Mesenchymal stem cell (in vitro differentiated cells and primary cell): ENCODE data around the gene IFIT3.

Experiments used
- DNase-seq: peaks from one replicate; pipeline ENCODE4 v3.0.0-alpha.2; 2013
- H2AFZ ChIP-seq: one replicate; pipeline ENCODE4 v1.6.1; 2013; ENCODE audit warnings: low read depth, mild to moderate bottlenecking, control low read depth, inconsistent platforms, low read length, moderate library complexity
- H2AK5ac ChIP-seq: 2 replicates; pipeline ENCODE4 v1.6.1; 2013; ENCODE audit warnings: low read length, moderate library complexity, mild to moderate bottlenecking, inconsistent platforms; ENCODE audit not compliant: severe bottlenecking
- H2BK120ac ChIP-seq: one replicate; pipeline ENCODE4 v1.6.1; 2013; ENCODE audit warnings: low read depth, mild to moderate bottlenecking, inconsistent platforms, low read length, moderate library complexity
- H2BK12ac ChIP-seq, 2 experiments: one replicate each; pipeline ENCODE4 v1.6.1; 2013; ENCODE audit warnings: inconsistent platforms in 2 of 2, low read length in 2 of 2, mild to moderate bottlenecking in 2 of 2, moderate library complexity in 2 of 2, control low read depth in 1 of 2
- H2BK15ac ChIP-seq: one replicate; pipeline ENCODE4 v1.6.1; 2013; ENCODE audit warnings: mild to moderate bottlenecking, low read depth, inconsistent platforms; ENCODE audit not compliant: poor library complexity, severe bottlenecking
- H2BK5ac ChIP-seq: 2 replicates; pipeline ENCODE4 v1.6.1; 2013; ENCODE audit warnings: low read depth, mild to moderate bottlenecking, low read length, control low read depth, inconsistent platforms; ENCODE audit not compliant: poor library complexity, severe bottlenecking
- H3K14ac ChIP-seq, 2 experiments: one replicate each; pipeline ENCODE4 v1.6.1; 2013; ENCODE audit warnings: inconsistent platforms in 2 of 2, low read length in 2 of 2, control low read depth in 1 of 2, mild to moderate bottlenecking in 1 of 2, moderate library complexity in 1 of 2
- H3K18ac ChIP-seq, 2 experiments: one replicate each; pipeline ENCODE4 v1.6.1; 2013; ENCODE audit warnings: inconsistent platforms in 2 of 2, low read length in 2 of 2, control low read depth in 1 of 2, low read depth in 1 of 2, mild to moderate bottlenecking in 1 of 2
- H3K23ac ChIP-seq, 2 experiments: one replicate each; pipeline ENCODE4 v1.6.1; 2013; ENCODE audit warnings: inconsistent platforms in 2 of 2, low read length in 2 of 2, mild to moderate bottlenecking in 2 of 2, moderate library complexity in 2 of 2, control low read depth in 1 of 2
- H3K27ac ChIP-seq: 2 replicates; pipeline ENCODE4 v1.5.1; 2013; ENCODE audit warnings: mild to moderate bottlenecking, moderate library complexity, low read length, control low read depth, inconsistent platforms; ENCODE audit not compliant: poor library complexity, severe bottlenecking
- H3K27me3 ChIP-seq, 2 experiments: 2 replicates each; pipeline versions ENCODE4 v1.6.1 to v1.7.0; 2013; ENCODE audit warnings: low read length in 2 of 2, mild to moderate bottlenecking in 2 of 2, moderate library complexity in 2 of 2, control low read depth in 1 of 2, inconsistent platforms in 1 of 2; ENCODE audit not compliant: control insufficient read depth in 1 of 2, insufficient read depth in 1 of 2
- H3K36me3 ChIP-seq, 2 experiments: 2 replicates each; pipeline versions ENCODE4 v1.6.1 to v1.7.0; 2013; ENCODE audit warnings: low read length in 2 of 2, control low read depth in 1 of 2, inconsistent platforms in 1 of 2, low read depth in 1 of 2, mild to moderate bottlenecking in 1 of 2; ENCODE audit not compliant: insufficient read depth in 2 of 2, control insufficient read depth in 1 of 2
- H3K4ac ChIP-seq, 2 experiments: one replicate each; pipeline ENCODE4 v1.6.1; 2013; ENCODE audit warnings: inconsistent platforms in 2 of 2, low read length in 2 of 2, mild to moderate bottlenecking in 2 of 2, moderate library complexity in 2 of 2, control low read depth in 1 of 2, low read depth in 1 of 2
- H3K4me1 ChIP-seq: 2 replicates; pipeline ENCODE4 v1.6.1; 2013; ENCODE audit warnings: low read depth, low read length, control low read depth; ENCODE audit not compliant: control insufficient read depth, insufficient read depth
- H3K4me2 ChIP-seq: 2 replicates; pipeline ENCODE4 v1.6.1; 2013; ENCODE audit warnings: low read length, mild to moderate bottlenecking, inconsistent platforms; ENCODE audit not compliant: poor library complexity, severe bottlenecking
- H3K4me3 ChIP-seq, 2 experiments: 2 replicates each; pipeline versions ENCODE4 v1.5.1 to v1.7.0; 2013; ENCODE audit warnings: low read length in 2 of 2, mild to moderate bottlenecking in 2 of 2, control low read depth in 1 of 2, low read depth in 1 of 2; ENCODE audit not compliant: insufficient read depth in 1 of 2
- H3K79me1 ChIP-seq: replicated peaks from 2 replicates; pipeline ENCODE4 v1.6.1; 2013; ENCODE audit warnings: mild to moderate bottlenecking, control low read depth, low read length, inconsistent platforms; ENCODE audit not compliant: poor library complexity, severe bottlenecking
- H3K9ac ChIP-seq: 2 replicates; pipeline ENCODE4 v1.7.0; 2013; ENCODE audit warnings: mild to moderate bottlenecking, low read length, moderate library complexity
- H3K9me3 ChIP-seq: 2 replicates; pipeline ENCODE4 v1.7.0; 2013; ENCODE audit warnings: mild to moderate bottlenecking, low read length; ENCODE audit not compliant: control insufficient read depth
- H4K8ac ChIP-seq: one replicate; pipeline ENCODE4 v1.6.1; 2013; ENCODE audit warnings: inconsistent platforms, mild to moderate bottlenecking, low read length, moderate library complexity
- H4K91ac ChIP-seq: one replicate; pipeline ENCODE4 v1.6.1; 2013; ENCODE audit warnings: mild to moderate bottlenecking, low read length, inconsistent platforms
- WGBS: methylation state at CpG from one replicate; pipeline ENCODE4 v1.1.7; 2013; ENCODE audit warnings: mixed read lengths; 5-methylcytosine and 5-hydroxymethylcytosine counted together

IFIT3 gene

DNA sequence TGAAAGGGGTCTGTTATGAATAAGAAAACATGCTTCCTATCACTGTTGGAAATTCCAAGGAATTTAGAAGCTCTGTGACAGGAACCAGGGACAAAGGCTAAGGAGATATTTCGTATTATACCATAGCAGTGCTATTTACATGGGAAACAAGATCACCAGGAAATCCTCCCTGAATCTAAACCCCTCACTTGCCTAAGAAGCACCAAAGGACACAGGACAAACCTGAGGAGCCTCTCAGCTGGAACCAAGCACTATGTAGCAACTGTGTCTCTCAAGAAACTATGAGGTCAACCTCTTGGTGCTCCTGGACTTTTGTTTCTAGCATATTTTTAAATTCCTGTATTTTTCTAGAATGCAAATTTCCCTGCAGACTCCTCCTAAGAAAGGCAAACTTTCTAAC lies 29.3 kb downstream of the IFIT3 start:
- peaks cover 4% of the 10 kb centered on the region for H3K4me1 ChIP-seq
- H2BK5ac ChIP-seq: no peak overlapping the region
- no peak overlapping the region for H3K27ac ChIP-seq
- H2BK120ac ChIP-seq: no peak overlapping the region
- no peak overlapping the region for H2AFZ ChIP-seq
- no peaks in the 10 kb centered on the region for H3K79me1 ChIP-seq
- H2BK12ac ChIP-seq: no peak overlapping the region
- no peak overlapping the region for H3K23ac ChIP-seq
- H3K36me3 ChIP-seq: no peaks in the 10 kb centered on the region
- 53% methylated on average over 1 of the region's 1 CpG for WGBS
- H3K18ac ChIP-seq: no peak overlapping the region
- DNase-seq: no peak
- no peak overlapping the region for H4K91ac ChIP-seq
- no peak overlapping the region for H3K4me3 ChIP-seq
- no peak overlapping the region for H4K8ac ChIP-seq
- no peaks in the 10 kb centered on the region for H3K27me3 ChIP-seq
- H3K14ac ChIP-seq: no peak overlapping the region
- H3K4ac ChIP-seq: no peak overlapping the region
- H3K9me3 ChIP-seq: no peaks in the 10 kb centered on the region
- no peak overlapping the region for H3K9ac ChIP-seq
- no peak overlapping the region for H2AK5ac ChIP-seq
- H3K4me2 ChIP-seq: no peak overlapping the region
- no peak overlapping the region for H2BK15ac ChIP-seq

DNA sequence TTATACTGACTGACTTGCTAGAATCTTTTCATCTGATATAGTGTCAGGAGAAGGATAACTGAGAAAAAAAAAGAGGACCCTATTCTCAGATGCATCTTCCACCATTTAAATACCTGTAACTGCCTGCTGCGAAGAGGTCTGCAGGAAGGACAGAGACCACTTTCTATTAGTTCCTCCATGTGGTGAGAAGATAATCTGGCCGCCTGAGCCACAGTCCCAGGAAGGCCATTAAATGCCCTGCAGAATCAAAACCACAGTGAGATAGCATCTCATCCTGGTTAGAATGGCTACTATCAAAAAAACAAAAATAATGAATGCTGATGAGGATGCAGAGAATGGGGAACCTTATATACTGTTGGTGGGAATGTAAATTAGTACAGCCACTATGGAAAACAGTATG lies 30.2 kb downstream of the IFIT3 start:
- Histone ChIP-seq H3K23ac (no peak overlapping the region), H3K79me1 (no peaks in the 10 kb centered on the region), H3K4me3 (no peak overlapping the region), H3K27ac (no peak overlapping the region), H2BK5ac (no peak overlapping the region), H3K14ac (no peak overlapping the region), H4K91ac (no peak overlapping the region), H3K4me2 (no peak overlapping the region), H3K9me3 (no peaks in the 10 kb centered on the region), H3K18ac (no peak overlapping the region), H3K36me3 (no peaks in the 10 kb centered on the region), H4K8ac (no peak overlapping the region), H2AK5ac (no peak overlapping the region), H3K4ac (no peak overlapping the region), H2BK120ac (no peak overlapping the region), H2BK15ac (no peak overlapping the region), H2AFZ (no peak overlapping the region), H3K27me3 (no peaks in the 10 kb centered on the region), H3K9ac (no peak overlapping the region), H3K4me1 (peaks cover 3% of the 10 kb centered on the region), H2BK12ac (no peak overlapping the region)
- no peak for DNase-seq
- WGBS: 100% methylated on average over 1 of the region's 2 CpGs

DNA sequence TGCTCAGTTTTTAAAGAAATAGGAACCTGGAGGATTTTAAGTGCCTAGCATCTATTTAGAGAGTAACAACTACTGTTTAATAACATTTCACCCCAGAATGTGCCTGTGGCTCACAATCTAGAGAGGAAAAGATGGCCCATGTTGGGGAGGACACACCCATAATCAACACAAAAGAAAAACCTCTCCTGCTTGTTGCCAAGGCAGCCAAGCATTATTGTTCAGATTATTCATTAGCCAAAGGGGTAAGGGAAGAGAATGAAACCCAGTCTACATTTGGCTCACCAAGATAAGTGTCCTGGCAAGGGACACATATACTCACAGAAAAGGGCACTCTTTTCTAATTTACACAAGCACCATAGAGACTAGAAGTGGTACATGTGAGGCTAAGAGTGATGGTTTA lies 32.4 kb downstream of the IFIT3 start:
- no peaks in the 10 kb centered on the region for H3K79me1 ChIP-seq
- H3K4me3 ChIP-seq: no peak overlapping the region
- no peak overlapping the region for H3K4me2 ChIP-seq
- H4K8ac ChIP-seq: no peak overlapping the region
- no peak overlapping the region for H3K27ac ChIP-seq
- H2AK5ac ChIP-seq: no peak overlapping the region
- no peak for DNase-seq
- no peaks in the 10 kb centered on the region for H3K36me3 ChIP-seq
- H3K18ac ChIP-seq: no peak overlapping the region
- H3K27me3 ChIP-seq: no peaks in the 10 kb centered on the region
- H3K9ac ChIP-seq: no peak overlapping the region
- no peak overlapping the region for H3K4ac ChIP-seq
- H3K14ac ChIP-seq: no peak overlapping the region
- H2BK12ac ChIP-seq: no peak overlapping the region
- no peak overlapping the region for H2BK5ac ChIP-seq
- no peak overlapping the region for H2AFZ ChIP-seq
- no peak overlapping the region for H2BK15ac ChIP-seq
- no peaks in the 10 kb centered on the region for H3K4me1 ChIP-seq
- no peak overlapping the region for H4K91ac ChIP-seq
- no peak overlapping the region for H3K23ac ChIP-seq
- H2BK120ac ChIP-seq: no peak overlapping the region
- H3K9me3 ChIP-seq: no peaks in the 10 kb centered on the region

GRCh38 chr10:89362929-89363328 lies 35.1 kb downstream of the IFIT3 start:
- Histone ChIP-seq H3K36me3 (no peaks in the 10 kb centered on the region), H2BK15ac (no peak overlapping the region), H2BK120ac (no peak overlapping the region), H3K4me1 (peaks cover 1% of the 10 kb centered on the region), H3K27me3 (no peaks in the 10 kb centered on the region), H3K9ac (no peak overlapping the region), H4K8ac (no peak overlapping the region), H2AFZ (no peak overlapping the region), H2BK12ac (no peak overlapping the region), H2BK5ac (no peak overlapping the region), H3K18ac (no peak overlapping the region), H3K14ac (no peak overlapping the region), H3K4me3 (no peak overlapping the region), H3K4me2 (no peak overlapping the region), H3K79me1 (no peaks in the 10 kb centered on the region), H4K91ac (no peak overlapping the region), H3K23ac (no peak overlapping the region), H3K9me3 (no peaks in the 10 kb centered on the region), H2AK5ac (no peak overlapping the region), H3K27ac (no peak overlapping the region), H3K4ac (no peak overlapping the region)
- no peak for DNase-seq
